Mucosa of descending colon (tissue), 3 donors: ENCODE data around the gene NXPH3. TPM values are rescaled to one million over a fixed set of nuclear protein-coding genes. Genes with fewer than 3 reads are reported as not detected.

Experiments used
- ATAC-seq: fragments of 200-7000 bp; cut with Tn5 transposase; one replicate; pipeline ENCODE4 v1.9.1; 2020; ENCODE audit warnings: mild to moderate bottlenecking, moderate library complexity
- DNase-seq, 3 donors: peaks; one replicate each; pipeline ENCODE4 v3.0.0-alpha.2; 2020
- H3K36me3 ChIP-seq: fragments of 200-600 bp; one replicate; pipeline ENCODE4 v1.8.0; 2021; ENCODE audit warnings: low read depth, mild to moderate bottlenecking
- H3K4me1 ChIP-seq: fragments of 200-600 bp; one replicate; pipeline ENCODE4 v1.8.0; 2021; ENCODE audit warnings: low read depth, mild to moderate bottlenecking
- H3K4me3 ChIP-seq: fragments of 200-600 bp; one replicate; pipeline ENCODE4 v1.8.0; 2021; ENCODE audit warnings: mild to moderate bottlenecking
- H3K9me3 ChIP-seq: fragments of 200-600 bp; one replicate; pipeline ENCODE4 v1.8.0; 2021; ENCODE audit warnings: mild to moderate bottlenecking
- intact Hi-C, 2 donors: fragments of 100-400 bp; cut with DNase I in 1 of 2; cut with micrococcal nuclease in 1 of 2; formaldehyde crosslinking; loops; one replicate each; pipeline versions ENCODE4 v1.11.0 to v1.11.1; 2022; cut with DNase I, micrococcal nuclease
- total RNA-seq, 3 donors: library from RNA; stranded (reverse); fragmentation: NEBNext Ultra II Directional in 2 of 3; extraction: Animal tissue kit (Norgen Biotek cat#: 25700) in 2 of 3; gene quantifications; one replicate each; pipeline versions ENCODE4 v1.2.1 to v1.2.4, GENCODE V29; 2021 to 2023
- TF ChIP-seq, protein P1 (sequence below): fragments of 200-600 bp; IDR thresholded peaks from one replicate; pipeline ENCODE4 v1.8.0; 2022; ENCODE audit warnings: antibody characterized with exemption, mild to moderate bottlenecking
- donor health status: DM: no; HTN: no; CAD: no; lungs with moderate emphysema.
- donor health status: DM: no; HTN: no; CAD: no.
- donor health status: DM: no; HTN: yes; CAD: no.

The NXPH3 gene
- total RNA-seq, 3 donors from 2014 or later: 0.93 to 19.9 (median 2.3) TPM

DNA sequence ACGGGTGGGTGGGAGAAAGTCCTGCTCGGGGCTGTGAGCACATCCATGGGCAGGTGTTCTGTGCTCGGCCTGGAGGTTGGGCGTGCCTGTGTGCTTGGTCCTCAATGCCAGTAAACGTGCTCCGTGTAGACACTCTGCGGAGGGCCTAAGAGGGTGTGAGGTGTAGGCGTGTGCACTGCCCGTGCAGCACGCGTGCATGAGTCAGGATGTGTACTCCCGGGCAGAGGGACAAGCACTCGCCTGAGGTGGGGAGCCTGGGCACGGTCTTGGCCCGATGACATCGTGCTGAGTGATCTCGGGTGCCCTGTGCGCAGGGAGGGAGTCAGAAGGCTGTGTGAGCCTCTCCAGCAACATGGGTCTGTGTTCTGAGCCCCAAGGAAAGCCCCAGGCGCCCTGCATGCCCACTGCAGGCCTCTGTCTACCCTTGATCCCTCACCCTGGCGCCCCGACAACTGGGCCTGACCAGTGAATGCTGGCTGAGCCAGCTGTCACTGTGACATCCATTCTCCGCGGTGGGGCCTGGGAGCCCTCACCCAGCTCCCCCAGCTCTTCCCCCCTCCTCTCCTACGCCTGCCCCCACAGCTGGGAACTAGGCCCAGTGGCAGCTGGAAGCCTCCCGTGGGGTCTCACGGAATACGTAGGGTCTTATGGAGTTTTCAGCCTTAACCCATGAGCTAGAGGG, 23.5 kb upstream of the NXPH3 start:
- DNase-seq: no peak
- TF ChIP-seq, protein P1, sequence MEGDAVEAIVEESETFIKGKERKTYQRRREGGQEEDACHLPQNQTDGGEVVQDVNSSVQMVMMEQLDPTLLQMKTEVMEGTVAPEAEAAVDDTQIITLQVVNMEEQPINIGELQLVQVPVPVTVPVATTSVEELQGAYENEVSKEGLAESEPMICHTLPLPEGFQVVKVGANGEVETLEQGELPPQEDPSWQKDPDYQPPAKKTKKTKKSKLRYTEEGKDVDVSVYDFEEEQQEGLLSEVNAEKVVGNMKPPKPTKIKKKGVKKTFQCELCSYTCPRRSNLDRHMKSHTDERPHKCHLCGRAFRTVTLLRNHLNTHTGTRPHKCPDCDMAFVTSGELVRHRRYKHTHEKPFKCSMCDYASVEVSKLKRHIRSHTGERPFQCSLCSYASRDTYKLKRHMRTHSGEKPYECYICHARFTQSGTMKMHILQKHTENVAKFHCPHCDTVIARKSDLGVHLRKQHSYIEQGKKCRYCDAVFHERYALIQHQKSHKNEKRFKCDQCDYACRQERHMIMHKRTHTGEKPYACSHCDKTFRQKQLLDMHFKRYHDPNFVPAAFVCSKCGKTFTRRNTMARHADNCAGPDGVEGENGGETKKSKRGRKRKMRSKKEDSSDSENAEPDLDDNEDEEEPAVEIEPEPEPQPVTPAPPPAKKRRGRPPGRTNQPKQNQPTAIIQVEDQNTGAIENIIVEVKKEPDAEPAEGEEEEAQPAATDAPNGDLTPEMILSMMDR: no peak
- intact Hi-C loops: loop anchor here (10.0 kb wide), 4 partner anchors 57 to 237 kb away; partner anchors contain the start of gene NGFR (in 1 of the 2)
- H3K4me3 ChIP-seq: no peak overlapping the region
- H3K9me3 ChIP-seq: no peaks in the 10 kb centered on the region
- no peaks in the 10 kb centered on the region for H3K4me1 ChIP-seq
- ATAC-seq: peak; percentile 60
- H3K36me3 ChIP-seq: no peaks in the 10 kb centered on the region

DNA sequence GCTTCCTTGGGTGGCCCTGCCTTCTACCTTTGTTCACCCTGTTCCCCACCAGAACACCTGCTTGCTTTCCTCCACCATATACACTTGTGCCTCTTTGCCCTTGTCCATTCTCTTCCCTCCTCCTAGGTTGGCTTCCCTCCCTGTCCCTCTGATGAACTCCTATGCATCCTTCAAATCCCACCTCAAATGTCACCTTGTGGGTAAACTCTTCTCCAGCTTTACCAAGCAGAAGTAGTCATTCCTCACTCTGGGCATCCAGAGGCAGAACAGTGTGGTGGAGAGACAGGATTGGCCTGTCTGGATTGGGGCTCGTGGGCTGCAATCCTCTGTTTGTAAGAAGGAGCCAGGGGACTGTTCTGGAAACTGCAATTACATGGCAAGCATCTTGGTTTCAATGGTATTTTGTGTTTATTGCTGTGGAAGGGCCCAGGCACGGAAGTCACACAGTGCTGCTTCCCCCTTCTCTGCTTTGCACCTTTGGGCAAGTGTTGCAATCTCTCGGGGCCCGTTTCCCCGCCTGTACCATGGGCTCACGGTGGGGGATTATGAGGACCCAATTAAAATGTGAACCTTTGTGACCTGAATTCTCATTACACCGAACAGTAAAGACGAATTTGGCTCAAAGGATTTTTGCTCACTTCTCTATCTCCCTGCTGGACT, 21.9 kb upstream of the NXPH3 start:
- no peak overlapping the region for H3K4me3 ChIP-seq
- TF ChIP-seq, protein P1: no peak
- H3K9me3 ChIP-seq: no peaks in the 10 kb centered on the region
- H3K36me3 ChIP-seq: no peaks in the 10 kb centered on the region
- ATAC-seq (no peak), DNase-seq (no peak)
- intact Hi-C loops: loop anchor here (10.0 kb wide), 4 partner anchors 59 to 239 kb away; partner anchors contain the start of gene NGFR (in 1 of the 2)
- no peaks in the 10 kb centered on the region for H3K4me1 ChIP-seq

DNA sequence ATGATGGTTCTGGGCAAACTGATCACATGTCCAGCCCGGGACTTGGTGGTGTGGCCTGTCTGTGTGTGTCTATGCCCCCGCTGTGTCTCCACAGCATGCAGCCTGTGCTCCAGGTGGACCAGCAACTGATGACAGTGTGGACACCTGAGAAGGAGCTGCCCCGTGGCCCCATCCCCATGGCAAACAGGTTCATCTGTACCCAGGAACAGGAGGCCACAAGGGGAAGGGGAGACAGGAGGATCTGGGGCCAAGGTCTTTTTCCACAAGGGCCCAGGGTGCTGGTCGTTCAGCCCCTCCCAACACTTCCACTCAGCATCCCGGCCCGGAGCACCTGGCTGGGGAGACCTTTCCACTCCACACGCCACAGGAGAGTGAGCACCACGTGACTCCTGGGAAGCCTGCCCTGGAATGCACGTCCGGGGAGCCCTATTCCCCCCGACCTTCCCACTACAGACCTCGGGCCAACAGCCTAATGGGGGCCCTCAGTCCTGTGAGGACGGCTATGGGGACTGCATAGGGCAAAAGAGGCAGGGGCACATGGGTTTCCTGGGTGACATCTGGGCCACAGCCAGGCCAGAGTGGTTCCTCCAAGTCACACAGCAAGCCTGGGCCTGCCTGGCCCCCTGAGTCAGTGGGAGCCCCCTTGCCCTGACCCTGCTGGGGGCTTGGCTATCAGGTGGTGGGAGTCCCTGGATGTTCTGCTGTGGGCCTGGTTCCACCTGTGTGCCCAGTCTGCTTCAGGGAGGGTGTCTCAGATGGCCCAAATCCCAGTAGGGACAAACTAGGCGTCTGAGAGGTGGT, 20.8 kb upstream of the NXPH3 start:
- Histone ChIP-seq H3K9me3 (no peaks in the 10 kb centered on the region), H3K36me3 (no peaks in the 10 kb centered on the region), H3K4me3 (no peak overlapping the region), H3K4me1 (no peaks in the 10 kb centered on the region)
- intact Hi-C loops: loop anchor here (5.0 to 10.0 kb wide), 5 partner anchors 60 to 240 kb away; partner anchors contain the start of gene NGFR (in 1 of the 2)
- no peak for DNase-seq
- no peak for ATAC-seq
- TF ChIP-seq, protein P1: no peak

DNA sequence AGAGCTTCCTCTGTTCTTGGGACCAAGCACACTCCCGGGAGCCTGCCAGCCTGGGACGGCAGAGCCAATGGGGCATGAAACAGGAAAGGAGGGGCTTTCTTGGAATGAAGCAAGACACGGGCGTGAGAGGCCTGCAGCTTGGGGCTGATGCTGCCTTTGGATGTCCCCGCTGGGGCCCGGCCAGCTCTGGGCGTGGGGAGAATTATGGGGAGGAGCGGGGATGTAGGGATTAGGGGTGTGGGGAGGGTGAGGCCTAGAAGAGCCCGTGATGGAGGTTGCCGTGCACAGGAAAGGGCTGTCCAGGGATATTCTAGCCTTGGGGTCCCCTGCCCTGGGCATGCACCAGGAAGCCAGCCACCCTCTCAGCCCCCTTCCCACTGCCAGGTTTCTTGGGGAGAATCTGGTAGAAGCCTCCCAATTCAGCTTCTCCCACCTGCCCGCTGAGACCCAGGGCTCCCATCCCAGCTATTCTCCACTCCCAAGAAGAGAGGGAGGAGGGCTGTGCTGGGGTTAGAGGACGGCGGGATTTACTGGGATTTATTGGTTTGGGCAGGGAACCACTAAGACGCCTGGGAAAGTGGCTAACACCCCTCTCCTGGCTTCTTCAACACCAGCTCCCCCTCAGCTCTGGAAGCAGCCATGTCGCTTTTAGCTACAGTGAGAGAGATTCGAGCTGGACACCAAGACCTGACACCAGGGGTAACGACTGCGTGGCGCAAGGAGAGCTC, 20.0 kb upstream of the NXPH3 start:
- DNase-seq: no peak
- TF ChIP-seq, protein P1: no peak
- H3K36me3 ChIP-seq: no peaks in the 10 kb centered on the region
- no peak overlapping the region for H3K4me3 ChIP-seq
- H3K4me1 ChIP-seq: no peaks in the 10 kb centered on the region
- no peak for ATAC-seq
- no peaks in the 10 kb centered on the region for H3K9me3 ChIP-seq
- intact Hi-C loops: loop anchor here (5.0 to 10.0 kb wide), 5 partner anchors 61 to 241 kb away; partner anchors contain the start of gene NGFR (in 1 of the 2)
